Dendritic cell treated with granulocyte-macrophage colony-stimulating factor and Interleukin-4, amounts not matched to agents 40 ng/mL and 50 ng/mL, for 4 days (primary cell): ENCODE data around the gene SMCR8.
A peak's percentile ranks its signal among the peaks of the same experiment; 100 is the strongest.
"Not testable (repeated sequence)": the region's sequence is repeated elsewhere in the genome, so short reads cannot be mapped to it uniquely, and the experiment has no call there.

Source experiments
- H3K27ac Mint-ChIP-seq: one replicate; pipeline ENCODE4 v1.8.0; 2022; ENCODE audit warnings: mild to moderate bottlenecking, mixed read lengths
- H3K27me3 Mint-ChIP-seq: one replicate; pipeline ENCODE4 v1.8.0; 2022; ENCODE audit warnings: mild to moderate bottlenecking, mixed read lengths
- H3K36me3 Mint-ChIP-seq: one replicate; pipeline ENCODE4 v1.8.0; 2022; ENCODE audit warnings: low read depth, mixed read lengths
- H3K4me1 Mint-ChIP-seq: one replicate; pipeline ENCODE4 v1.8.0; 2022; ENCODE audit warnings: low read depth, mixed read lengths
- H3K4me3 Mint-ChIP-seq: one replicate; pipeline ENCODE4 v1.8.0; 2022; ENCODE audit warnings: mild to moderate bottlenecking, moderate library complexity, mixed read lengths
- H3K9me3 Mint-ChIP-seq: one replicate; pipeline ENCODE4 v1.8.0; 2022; ENCODE audit warnings: mixed read lengths
- intact Hi-C: fragments of 100-400 bp; cut with micrococcal nuclease; formaldehyde crosslinking; loops from one replicate; pipeline ENCODE4 v1.15.0; 2022

Gene SMCR8

GRCh38 chr17:18298061-18298460 lies 17.0 kb upstream of the SMCR8 start:
- H3K27me3 Mint-ChIP-seq, intact Hi-C loops, H3K4me3 Mint-ChIP-seq, H3K27ac Mint-ChIP-seq, H3K9me3 Mint-ChIP-seq: not testable (repeated sequence)
- H3K4me1 Mint-ChIP-seq, result peaks cover 41% of the 10 kb centered on the region
- peaks cover 79% of the 10 kb centered on the region for H3K36me3 Mint-ChIP-seq

- H3K4me3 Mint-ChIP-seq, result peak overlapping the region; percentile 7
- H3K4me1 Mint-ChIP-seq, result peaks cover 49% of the 10 kb centered on the region
- peaks cover 80% of the 10 kb centered on the region for H3K36me3 Mint-ChIP-seq
- no peaks in the 10 kb centered on the region for H3K9me3 Mint-ChIP-seq
- peak overlapping the region; percentile 83 for H3K27ac Mint-ChIP-seq
- intact Hi-C loops, result no loop called here
- no peaks in the 10 kb centered on the region for H3K27me3 Mint-ChIP-seq
Measured at GRCh38 chr17:18300725-18301480, 14.2 kb upstream of the SMCR8 start.

GRCh38 chr17:18303206-18303605 lies 11.9 kb upstream of the SMCR8 start:
- H3K9me3 Mint-ChIP-seq, H3K27ac Mint-ChIP-seq, intact Hi-C loops, H3K4me3 Mint-ChIP-seq, H3K27me3 Mint-ChIP-seq: not testable (repeated sequence)
- Mint-ChIP-seq H3K36me3 (peaks cover 95% of the 10 kb centered on the region), H3K4me1 (peaks cover 38% of the 10 kb centered on the region)

GRCh38 chr17:18309202-18309601 lies 5.9 kb upstream of the SMCR8 start:
- peaks cover 37% of the 10 kb centered on the region for H3K4me1 Mint-ChIP-seq
- H3K27ac Mint-ChIP-seq, result no peak overlapping the region
- intact Hi-C loops, result no loop called here
- H3K36me3 Mint-ChIP-seq, result peaks cover 87% of the 10 kb centered on the region
- H3K27me3 Mint-ChIP-seq, result no peaks in the 10 kb centered on the region
- no peaks in the 10 kb centered on the region for H3K9me3 Mint-ChIP-seq
- no peak overlapping the region for H3K4me3 Mint-ChIP-seq

GRCh38 chr17:18314059-18314730 lies 898 bp upstream of the SMCR8 start:
- intact Hi-C loops, result no loop called here
- Mint-ChIP-seq H3K4me3 (peak overlapping the region; percentile 89), H3K27ac (peak overlapping the region; percentile 100), H3K4me1 (peaks cover 73% of the 10 kb centered on the region), H3K9me3 (peaks cover 6% of the 10 kb centered on the region), H3K36me3 (peaks cover 90% of the 10 kb centered on the region), H3K27me3 (no peaks in the 10 kb centered on the region)

- H3K4me3 Mint-ChIP-seq, result peak overlapping the region; percentile 89
- intact Hi-C loops, result loop anchor here (1.0 kb wide), 3 partner anchors 10 to 57 kb away; partner anchors contain the start of genes FLII and SHMT1
- H3K4me1 Mint-ChIP-seq, result peaks cover 82% of the 10 kb centered on the region
- peaks cover 6% of the 10 kb centered on the region for H3K9me3 Mint-ChIP-seq
- peaks cover 96% of the 10 kb centered on the region for H3K36me3 Mint-ChIP-seq
- H3K27me3 Mint-ChIP-seq, result no peaks in the 10 kb centered on the region
- H3K27ac Mint-ChIP-seq, result peak overlapping the region; percentile 100
Measured at GRCh38 chr17:18315562-18315922, 449 bp downstream of the SMCR8 start.

- H3K36me3 Mint-ChIP-seq, result peaks cover 96% of the 10 kb centered on the region
- intact Hi-C loops, result loop anchor here (1.0 kb wide), 3 partner anchors 9 to 58 kb away; partner anchors contain the start of genes FLII and SHMT1
Measured at GRCh38 chr17:18315961-18316360, 868 bp downstream of the SMCR8 start.

GRCh38 chr17:18318117-18318516 lies 3.0 kb downstream of the SMCR8 start:
- intact Hi-C loops, result no loop called here
- Mint-ChIP-seq H3K4me1 (peaks cover 83% of the 10 kb centered on the region), H3K27ac (peak overlapping the region; percentile 100), H3K27me3 (no peaks in the 10 kb centered on the region), H3K36me3 (peaks cover 96% of the 10 kb centered on the region), H3K4me3 (peak overlapping the region; percentile 64), H3K9me3 (peaks cover 6% of the 10 kb centered on the region)

More at GRCh38 chr17:18315961-18316360, 868 bp downstream of the SMCR8 start:
- H3K4me3 Mint-ChIP-seq, result peak overlapping the region; percentile 89
- H3K9me3 Mint-ChIP-seq, result peaks cover 6% of the 10 kb centered on the region
- no peaks in the 10 kb centered on the region for H3K27me3 Mint-ChIP-seq
- peaks cover 82% of the 10 kb centered on the region for H3K4me1 Mint-ChIP-seq
- H3K27ac Mint-ChIP-seq, result peak overlapping the region; percentile 100

GRCh38 chr17:18318771-18319450 lies 3.8 kb downstream of the SMCR8 start:
- Mint-ChIP-seq H3K27me3 (no peaks in the 10 kb centered on the region), H3K27ac (peak overlapping the region; percentile 7), H3K4me3 (peak overlapping the region; percentile 50), H3K4me1 (peaks cover 83% of the 10 kb centered on the region), H3K9me3 (peaks cover 6% of the 10 kb centered on the region), H3K36me3 (peaks cover 98% of the 10 kb centered on the region)
- intact Hi-C loops, result no loop called here

GRCh38 chr17:18319604-18320256 lies 4.6 kb downstream of the SMCR8 start:
- Mint-ChIP-seq H3K27me3 (no peaks in the 10 kb centered on the region), H3K36me3 (peaks cover 98% of the 10 kb centered on the region), H3K27ac (peak overlapping the region; percentile 7), H3K4me3 (peak overlapping the region; percentile 32), H3K4me1 (peaks cover 88% of the 10 kb centered on the region), H3K9me3 (peaks cover 6% of the 10 kb centered on the region)
- intact Hi-C loops, result no loop called here

- peaks cover 98% of the 10 kb centered on the region for H3K36me3 Mint-ChIP-seq
Measured at GRCh38 chr17:18320301-18320700, 5.2 kb downstream of the SMCR8 start.

GRCh38 chr17:18321309-18321708 lies 6.2 kb downstream of the SMCR8 start:
- H3K4me3 Mint-ChIP-seq, result no peak overlapping the region
- no peaks in the 10 kb centered on the region for H3K27me3 Mint-ChIP-seq
- intact Hi-C loops, result no loop called here
- H3K4me1 Mint-ChIP-seq, result peaks cover 96% of the 10 kb centered on the region
- H3K27ac Mint-ChIP-seq, result no peak overlapping the region
- peaks cover 97% of the 10 kb centered on the region for H3K36me3 Mint-ChIP-seq
- peaks cover 4% of the 10 kb centered on the region for H3K9me3 Mint-ChIP-seq

More at GRCh38 chr17:18320301-18320700, 5.2 kb downstream of the SMCR8 start:
- no peaks in the 10 kb centered on the region for H3K27me3 Mint-ChIP-seq
- H3K27ac Mint-ChIP-seq, result peak overlapping the region; percentile 7
- H3K4me3 Mint-ChIP-seq, result peak overlapping the region; percentile 32
- H3K4me1 Mint-ChIP-seq, result peaks cover 94% of the 10 kb centered on the region
- intact Hi-C loops, result no loop called here
- H3K9me3 Mint-ChIP-seq, result peaks cover 6% of the 10 kb centered on the region

GRCh38 chr17:18322522-18322921 lies 7.4 kb downstream of the SMCR8 start:
- Mint-ChIP-seq H3K27me3 (no peaks in the 10 kb centered on the region), H3K27ac (peak overlapping the region; percentile 24), H3K4me1 (peaks cover 90% of the 10 kb centered on the region), H3K4me3 (no peak overlapping the region), H3K36me3 (peaks cover 97% of the 10 kb centered on the region), H3K9me3 (no peaks in the 10 kb centered on the region)
- intact Hi-C loops, result no loop called here
